ENCODE measurements around the gene AIG1. TPM values are rescaled to one million over a fixed set of nuclear protein-coding genes. Genes with fewer than 3 reads are reported as not detected.

The AIG1 gene
- total RNA-seq, 1 experiment from 2014 or later = 6.8 TPM

DNA sequence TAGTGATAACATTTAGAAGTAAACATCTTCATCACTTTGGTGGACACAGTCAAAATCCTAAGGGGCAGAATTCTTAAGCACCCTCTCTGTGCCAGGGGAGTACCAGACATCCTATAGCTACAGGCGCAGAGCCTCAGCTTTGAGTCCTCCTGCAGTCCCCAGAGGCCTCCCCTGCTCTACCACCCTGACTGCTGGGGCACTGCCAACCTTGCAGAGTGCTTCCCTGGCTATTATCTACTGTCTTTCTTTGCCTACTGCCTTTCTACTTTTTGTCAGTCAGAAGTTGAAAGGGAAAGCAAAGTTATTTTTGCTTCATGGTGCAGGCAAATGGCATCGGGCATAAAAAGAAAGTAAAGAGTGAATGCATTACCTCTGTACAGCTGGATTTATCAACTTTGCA, 80.1 kb downstream of the AIG1 start:
- no peaks in the 10 kb centered on the region; the same call in 1 of the 2 replicates for H3K9me3 ChIP-seq (replicated peaks)
- H3K36me3 ChIP-seq = no peaks in the 10 kb centered on the region
- no peak for DNase-seq
- no peaks in the 10 kb centered on the region for H3K27me3 ChIP-seq
- no peak overlapping the region for H3K27ac ChIP-seq
- no peaks in the 10 kb centered on the region for H3K4me1 ChIP-seq
- H3K4me3 ChIP-seq = no peak overlapping the region

DNA sequence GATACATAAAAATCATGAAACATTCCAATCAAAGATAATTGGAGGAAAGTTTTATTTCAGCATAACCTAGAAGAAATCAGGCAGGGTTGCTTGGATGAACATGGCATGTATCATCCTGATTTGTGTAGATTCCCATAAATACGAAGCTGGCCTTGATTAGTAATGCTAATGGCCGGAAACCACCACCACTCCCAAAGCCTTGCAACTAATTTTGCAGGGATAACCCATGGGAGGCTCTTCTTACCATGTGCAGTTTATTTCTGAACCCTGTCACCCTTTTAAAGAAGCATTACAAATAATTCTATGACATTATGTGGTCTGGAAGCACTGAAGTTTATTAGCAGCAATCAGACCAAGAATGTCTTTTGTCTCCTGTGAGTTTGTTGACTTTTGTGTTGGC, 80.8 kb downstream of the AIG1 start:
- no peak for DNase-seq
- H3K4me1 ChIP-seq = no peaks in the 10 kb centered on the region
- no peak overlapping the region for H3K4me3 ChIP-seq
- no peaks in the 10 kb centered on the region; the same call in 1 of the 2 replicates for H3K9me3 ChIP-seq (replicated peaks)
- H3K27ac ChIP-seq = no peak overlapping the region
- no peaks in the 10 kb centered on the region for H3K36me3 ChIP-seq
- H3K27me3 ChIP-seq = no peaks in the 10 kb centered on the region

DNA sequence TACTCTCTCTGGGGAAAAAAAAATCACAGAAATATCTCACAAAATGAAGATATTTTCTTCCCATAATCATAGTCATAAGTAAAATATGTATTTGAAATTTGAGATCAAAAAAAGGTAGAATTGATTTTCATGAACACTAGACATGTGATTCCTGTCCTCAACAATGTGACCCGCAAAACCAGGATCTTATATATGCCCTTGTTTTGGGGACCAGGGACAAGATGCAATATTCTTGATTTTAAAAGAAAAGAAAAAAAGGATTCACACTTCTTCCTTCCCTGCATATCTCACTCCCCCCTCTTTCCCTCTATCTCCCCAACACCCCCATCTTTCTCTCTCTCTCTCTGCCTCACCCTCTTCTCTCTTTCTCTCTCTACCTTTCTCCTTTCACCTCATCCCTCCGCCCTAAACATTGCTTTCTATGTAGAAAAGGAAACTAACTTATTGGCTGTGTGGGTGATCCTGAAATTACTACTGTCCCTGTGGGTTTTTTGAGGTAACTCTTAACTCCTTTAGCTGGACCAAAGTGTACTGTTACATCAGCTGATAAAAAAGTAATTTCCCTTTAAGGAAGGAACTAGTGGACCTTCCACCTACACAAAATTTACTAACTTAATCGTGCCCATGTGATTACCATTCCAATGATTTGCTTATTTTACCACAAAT, 85.6 kb downstream of the AIG1 start:
- Histone ChIP-seq H3K27me3 (no peaks in the 10 kb centered on the region), H3K27ac (no peak overlapping the region), H3K4me1 (no peaks in the 10 kb centered on the region), H3K9me3 (replicated peaks) (no peaks in the 10 kb centered on the region), H3K4me3 (no peak overlapping the region), H3K36me3 (no peaks in the 10 kb centered on the region)
- DNase-seq = no peak

DNA sequence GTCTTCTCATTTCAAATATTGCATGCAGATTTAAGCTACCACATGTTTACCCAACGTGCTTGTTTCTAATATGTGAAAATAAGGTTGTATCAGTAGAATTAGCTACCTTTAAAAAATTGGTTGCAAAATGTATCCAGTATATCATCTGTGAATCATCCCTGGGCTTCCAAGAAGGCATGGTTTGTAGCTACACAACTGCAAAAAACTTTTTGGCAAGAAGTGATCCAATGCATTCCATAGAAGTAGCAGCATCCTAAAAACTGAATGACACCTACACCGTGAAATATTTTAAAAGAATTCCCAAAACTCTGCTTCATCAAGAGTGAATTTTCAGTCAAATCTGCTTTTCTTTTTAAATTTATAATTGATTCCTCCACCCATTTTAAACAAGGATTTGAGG, 89.1 kb downstream of the AIG1 start:
- Histone ChIP-seq H3K27ac (no peak overlapping the region), H3K9me3 (replicated peaks) (no peaks in the 10 kb centered on the region), H3K27me3 (no peaks in the 10 kb centered on the region), H3K4me1 (no peaks in the 10 kb centered on the region), H3K36me3 (no peaks in the 10 kb centered on the region), H3K4me3 (no peak overlapping the region)
- DNase-seq = no peak

DNA sequence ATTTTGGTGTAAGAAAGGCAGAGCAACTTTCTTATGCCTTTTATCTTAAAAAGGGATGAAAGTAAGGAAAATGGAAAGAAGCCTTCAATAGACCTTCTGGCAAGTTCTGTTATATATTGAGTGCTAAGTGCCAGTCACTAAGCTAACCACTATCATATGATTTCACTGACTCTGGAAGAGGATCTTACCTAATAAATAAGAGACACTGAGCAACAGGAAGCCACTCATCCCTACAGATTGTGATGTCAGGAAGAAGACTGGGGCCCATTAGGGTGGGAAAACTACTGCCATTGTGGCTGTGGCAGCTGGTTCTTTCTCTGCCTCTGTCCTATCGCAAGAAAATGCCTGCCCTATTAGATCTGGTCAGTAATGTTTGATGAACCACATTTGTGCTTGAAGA, 89.6 kb downstream of the AIG1 start:
- Histone ChIP-seq H3K36me3 (no peaks in the 10 kb centered on the region), H3K27me3 (no peaks in the 10 kb centered on the region), H3K27ac (no peak overlapping the region), H3K9me3 (replicated peaks) (no peaks in the 10 kb centered on the region), H3K4me1 (no peaks in the 10 kb centered on the region), H3K4me3 (no peak overlapping the region)
- DNase-seq = no peak

DNA sequence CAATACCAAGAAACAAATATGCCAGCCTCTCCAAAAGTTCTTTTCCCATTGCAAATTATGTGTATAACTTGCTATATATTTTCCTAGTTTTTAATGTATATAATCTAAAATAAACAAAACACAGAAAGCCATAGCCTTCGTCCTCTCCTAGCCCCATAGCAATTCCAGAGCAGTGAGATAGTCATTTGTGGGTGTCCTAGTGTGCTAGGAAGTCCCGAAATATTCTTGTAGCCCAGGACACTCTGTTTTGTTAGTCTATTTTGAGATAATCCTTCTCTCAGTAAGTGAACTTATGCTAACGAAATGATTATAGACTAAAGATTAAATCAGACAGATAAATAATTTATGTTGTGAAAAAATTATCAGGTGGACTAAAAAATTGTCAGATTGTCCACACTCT, 90.7 kb downstream of the AIG1 start:
- H3K4me1 ChIP-seq = no peaks in the 10 kb centered on the region
- no peaks in the 10 kb centered on the region for H3K9me3 ChIP-seq (replicated peaks)
- H3K4me3 ChIP-seq = no peak overlapping the region
- no peaks in the 10 kb centered on the region for H3K36me3 ChIP-seq
- no peak for DNase-seq
- no peak overlapping the region for H3K27ac ChIP-seq
- no peaks in the 10 kb centered on the region for H3K27me3 ChIP-seq

DNA sequence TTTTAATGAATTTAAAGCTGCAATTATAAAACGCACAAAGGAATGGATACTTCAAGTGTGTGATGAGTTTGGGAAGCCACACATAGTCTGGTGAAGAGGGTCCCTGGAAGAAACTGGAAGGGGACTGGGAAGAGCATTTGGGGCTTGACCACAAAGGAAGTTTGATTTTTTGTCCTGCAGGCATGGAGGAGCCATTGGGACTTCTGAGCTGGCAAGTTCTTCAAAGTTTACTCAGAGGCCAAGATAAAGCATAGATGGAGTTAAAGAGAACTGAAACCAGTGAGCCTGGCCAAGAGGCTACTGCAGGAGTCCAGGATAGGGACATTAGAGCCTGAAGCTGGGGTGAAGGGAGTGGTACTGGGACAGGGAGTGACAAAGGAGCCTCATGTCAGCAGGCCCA, 95.0 kb downstream of the AIG1 start:
- no peak overlapping the region for H3K27ac ChIP-seq
- no peaks in the 10 kb centered on the region for H3K9me3 ChIP-seq (replicated peaks)
- DNase-seq = no peak
- H3K4me1 ChIP-seq = no peaks in the 10 kb centered on the region
- no peak overlapping the region for H3K4me3 ChIP-seq
- no peaks in the 10 kb centered on the region for H3K27me3 ChIP-seq
- no peaks in the 10 kb centered on the region for H3K36me3 ChIP-seq

DNA sequence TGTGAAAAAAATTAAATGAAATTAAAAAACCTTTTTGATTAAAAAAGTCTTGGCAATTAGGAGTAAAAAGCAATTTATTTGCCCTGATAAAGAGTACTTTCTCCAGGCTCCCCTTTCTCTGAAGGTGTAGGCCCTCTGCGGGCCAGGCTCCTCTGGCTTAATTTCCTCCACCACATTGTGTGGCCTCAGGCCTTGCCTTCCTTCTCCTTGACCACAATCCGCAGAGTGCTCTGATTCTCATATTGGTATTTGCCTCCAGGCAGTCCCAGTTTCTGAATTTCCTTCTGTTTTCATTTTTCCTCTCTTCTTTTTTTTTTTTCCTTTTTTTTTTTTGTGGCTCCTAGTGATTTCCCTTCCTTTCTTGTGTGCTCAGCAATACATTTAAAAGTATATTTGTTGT, 96.4 kb downstream of the AIG1 start:
- H3K4me3 ChIP-seq = no peak overlapping the region
- no peak overlapping the region for H3K27ac ChIP-seq
- peak; percentile 19 to 58 for DNase-seq
- no peaks in the 10 kb centered on the region for H3K4me1 ChIP-seq
- no peaks in the 10 kb centered on the region for H3K27me3 ChIP-seq
- H3K36me3 ChIP-seq = no peaks in the 10 kb centered on the region
- H3K9me3 ChIP-seq (replicated peaks) = no peaks in the 10 kb centered on the region

DNA sequence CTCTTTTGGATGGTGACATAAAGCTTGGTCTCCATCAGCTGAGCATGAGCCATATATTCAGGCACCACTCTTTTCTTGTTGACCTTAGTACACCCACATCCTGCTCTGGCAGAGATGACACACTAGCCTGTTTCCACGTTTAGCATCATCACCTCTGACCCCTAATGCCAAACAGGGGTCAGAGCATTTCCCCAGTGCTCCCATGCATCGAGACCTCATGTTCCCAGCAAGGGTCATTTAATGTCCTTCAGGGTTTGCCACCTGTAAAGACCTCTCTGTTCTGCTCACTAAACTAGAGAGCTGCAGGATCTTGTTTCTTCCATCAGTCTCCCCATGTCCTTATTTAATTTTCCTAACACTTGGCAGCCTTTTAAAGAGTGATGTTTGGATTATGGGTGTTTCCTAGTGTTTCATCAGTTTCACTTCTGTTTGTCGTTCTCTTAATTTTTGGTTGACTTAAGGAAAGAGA, 97.5 kb downstream of the AIG1 start:
- Histone ChIP-seq H3K27ac (no peak overlapping the region), H3K9me3 (replicated peaks) (no peaks in the 10 kb centered on the region), H3K4me1 (no peaks in the 10 kb centered on the region), H3K36me3 (no peaks in the 10 kb centered on the region), H3K27me3 (no peaks in the 10 kb centered on the region), H3K4me3 (no peak overlapping the region)
- no peak for DNase-seq

DNA sequence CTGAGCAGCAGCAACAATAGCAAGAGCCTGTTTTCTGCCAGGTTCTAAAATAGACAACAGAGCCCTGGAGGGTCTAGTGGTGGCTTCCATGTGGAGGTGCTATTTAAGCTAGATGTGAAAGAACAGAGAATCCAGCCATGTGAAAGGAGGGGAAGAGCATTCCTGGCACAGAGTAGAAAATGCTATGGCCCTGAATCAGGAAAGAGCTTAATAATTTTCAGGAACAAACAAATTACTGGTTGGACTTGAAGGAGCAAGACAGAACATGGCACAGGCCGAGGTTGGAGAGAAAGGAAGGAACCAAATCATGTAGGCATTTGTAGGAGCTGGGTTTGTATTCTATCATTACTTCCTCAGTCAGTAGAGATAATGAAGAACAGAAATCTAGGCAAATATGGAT, 98.3 kb downstream of the AIG1 start:
- Histone ChIP-seq H3K4me3 (no peak overlapping the region), H3K9me3 (replicated peaks) (no peaks in the 10 kb centered on the region), H3K27ac (no peak overlapping the region), H3K4me1 (peaks cover under 1% of the 10 kb centered on the region; the same call in 1 of the 2 replicates), H3K36me3 (no peaks in the 10 kb centered on the region), H3K27me3 (no peaks in the 10 kb centered on the region)
- DNase-seq = no peak

DNA sequence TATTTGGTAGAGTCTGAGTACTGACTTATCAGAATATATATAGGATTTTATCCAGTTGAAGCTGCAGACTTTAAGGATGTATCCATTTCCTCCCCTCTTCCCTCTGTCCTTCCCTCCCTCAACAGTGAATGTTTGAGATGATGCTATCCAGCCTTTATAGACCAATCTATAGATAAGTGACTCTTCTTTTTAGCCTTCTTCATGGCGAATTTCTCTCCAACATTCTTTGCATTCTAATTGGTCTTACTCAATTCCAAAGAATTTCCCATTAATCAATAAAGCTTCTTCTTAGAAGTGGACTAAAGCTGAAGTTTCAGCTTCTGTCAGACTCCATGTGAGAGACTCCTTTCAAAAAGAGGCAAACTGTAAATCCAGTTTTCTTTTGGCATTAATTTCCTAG, 99.3 kb downstream of the AIG1 start:
- Histone ChIP-seq H3K9me3 (replicated peaks) (no peaks in the 10 kb centered on the region), H3K4me3 (no peak overlapping the region), H3K36me3 (no peaks in the 10 kb centered on the region), H3K4me1 (peaks cover 10% of the 10 kb centered on the region), H3K27me3 (no peaks in the 10 kb centered on the region), H3K27ac (no peak overlapping the region)
- DNase-seq = no peak

DNA sequence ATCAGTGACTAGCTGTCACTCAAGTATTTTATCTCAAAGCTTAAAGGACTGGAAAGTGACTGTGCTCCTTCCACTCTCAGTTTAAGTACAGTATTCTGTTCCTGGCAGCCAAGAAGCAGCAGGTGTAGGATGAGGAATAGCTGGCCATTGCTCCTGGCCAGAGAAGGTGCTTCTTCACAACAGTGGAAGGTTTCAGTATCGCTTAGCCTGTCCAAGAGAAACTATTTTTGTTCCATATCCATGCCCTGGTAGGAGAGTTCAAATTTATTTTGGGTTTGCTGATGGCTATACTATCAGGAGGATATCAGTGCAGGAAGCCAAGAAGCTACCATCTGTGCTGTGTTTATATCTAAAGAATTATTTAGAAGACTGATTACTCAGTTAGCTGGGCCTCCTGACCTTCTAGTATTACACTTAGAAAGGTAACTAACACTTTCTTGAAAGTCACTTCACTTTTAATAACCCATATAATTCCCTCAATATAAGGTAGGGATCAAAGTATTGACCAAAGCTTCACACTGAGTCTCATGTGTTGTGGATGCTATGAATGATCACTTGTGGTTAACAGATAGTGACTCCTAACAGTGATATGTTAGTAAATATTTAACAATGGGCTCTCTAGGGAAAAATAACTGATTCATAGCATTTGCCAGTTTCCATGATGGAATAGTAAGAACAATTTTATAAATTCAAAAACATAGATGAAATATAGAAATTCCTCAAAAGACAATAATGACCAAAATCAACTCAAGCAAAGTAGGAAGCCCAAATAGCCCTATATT, 99.9 kb downstream of the AIG1 start:
- H3K27ac ChIP-seq = no peak overlapping the region
- H3K4me1 ChIP-seq = peaks cover 11% of the 10 kb centered on the region
- H3K9me3 ChIP-seq (replicated peaks) = no peaks in the 10 kb centered on the region
- no peak overlapping the region for H3K4me3 ChIP-seq
- no peaks in the 10 kb centered on the region for H3K27me3 ChIP-seq
- no peaks in the 10 kb centered on the region for H3K36me3 ChIP-seq
- no peak for DNase-seq

DNA sequence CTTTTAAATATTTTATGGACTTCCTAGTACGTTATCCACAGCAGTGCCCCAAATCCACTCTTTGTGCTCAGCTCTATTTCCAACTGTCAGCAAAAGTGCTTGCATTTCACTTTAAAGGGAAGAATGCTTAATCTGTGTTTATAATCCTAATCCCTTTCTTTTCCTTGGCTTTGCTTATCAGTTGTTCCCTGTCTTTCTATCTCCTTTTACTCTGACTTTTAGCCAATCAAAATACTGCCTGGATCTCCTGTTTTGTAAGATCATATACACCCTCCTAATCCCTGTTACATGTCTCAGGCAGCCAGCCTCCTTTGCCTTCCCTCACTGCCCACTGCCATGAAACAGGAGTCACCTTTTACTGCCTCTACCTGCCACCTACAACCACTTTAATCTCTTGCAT, 102.9 kb downstream of the AIG1 start:
- no peaks in the 10 kb centered on the region for H3K27me3 ChIP-seq
- H3K36me3 ChIP-seq = no peaks in the 10 kb centered on the region
- no peak overlapping the region for H3K27ac ChIP-seq
- peaks cover 11% of the 10 kb centered on the region for H3K4me1 ChIP-seq
- H3K4me3 ChIP-seq = no peak overlapping the region
- H3K9me3 ChIP-seq (replicated peaks) = no peaks in the 10 kb centered on the region
- DNase-seq = peak in 1 of 2 experiments; percentile 4

DNA sequence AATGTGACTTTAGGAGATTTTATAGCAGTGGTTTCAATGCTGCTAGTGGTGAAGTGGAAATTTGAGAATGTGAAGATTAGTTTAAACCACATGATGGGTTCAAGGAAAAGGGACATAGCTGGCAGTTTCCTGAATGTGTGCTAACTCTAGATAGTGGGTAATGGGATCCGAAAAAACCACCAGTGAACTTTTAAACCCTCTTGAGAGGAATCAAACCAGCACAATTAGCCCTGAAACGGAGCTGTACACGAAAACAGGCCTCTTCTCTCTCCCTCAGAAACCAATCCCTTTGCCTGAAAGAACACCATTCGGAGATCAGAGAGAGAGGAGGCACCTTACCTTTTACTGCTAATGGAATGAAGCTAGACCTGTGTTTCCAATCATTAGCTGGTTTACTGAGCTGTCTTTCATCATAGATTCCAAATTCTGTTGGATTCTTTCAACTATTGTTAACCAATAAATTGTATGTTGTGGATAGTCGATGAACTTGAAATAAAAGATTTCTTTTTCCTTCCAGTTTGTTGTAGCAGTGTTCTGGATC, 103.9 kb downstream of the AIG1 start:
- DNase-seq = peak in 1 of 2 experiments; percentile 69
- Histone ChIP-seq H3K27me3 (no peaks in the 10 kb centered on the region), H3K36me3 (no peaks in the 10 kb centered on the region), H3K9me3 (replicated peaks) (no peaks in the 10 kb centered on the region), H3K4me1 (peaks cover 11% of the 10 kb centered on the region), H3K4me3 (no peak overlapping the region), H3K27ac (no peak overlapping the region)

DNA sequence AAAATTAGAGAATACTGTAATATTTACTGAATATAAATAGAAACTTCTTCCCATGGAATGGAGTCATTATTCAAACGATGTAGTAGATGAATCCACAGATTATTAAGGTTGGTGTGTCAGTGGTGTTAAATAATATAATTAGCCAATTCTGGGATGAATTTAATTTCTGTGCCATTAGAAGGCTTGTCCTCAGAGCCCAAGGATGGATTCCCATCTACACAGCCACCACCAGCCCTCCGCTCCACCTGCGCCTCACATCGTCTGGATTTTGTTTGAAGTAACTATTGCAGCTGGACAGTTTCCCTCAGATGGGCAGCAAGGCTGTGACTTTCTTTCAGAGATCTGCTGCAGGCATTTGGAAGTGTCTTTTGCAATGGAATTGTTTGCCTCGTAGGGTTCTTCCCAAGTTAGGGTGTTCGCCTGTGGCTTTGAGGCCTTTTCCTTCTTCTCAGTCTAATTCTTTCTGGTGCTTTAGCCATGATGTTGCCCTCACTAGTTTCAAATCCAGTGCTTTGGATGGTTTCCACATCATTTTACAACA, 104.7 kb downstream of the AIG1 start:
- Histone ChIP-seq H3K27ac (no peak overlapping the region), H3K4me1 (peaks cover 11% of the 10 kb centered on the region), H3K4me3 (no peak overlapping the region), H3K27me3 (no peaks in the 10 kb centered on the region), H3K36me3 (no peaks in the 10 kb centered on the region), H3K9me3 (replicated peaks) (no peaks in the 10 kb centered on the region)
- no peak for DNase-seq
